SK-N-SH (cell line): Measurements from ENCODE around the gene ZNF446. TPM values are rescaled to one million over a fixed set of nuclear protein-coding genes. Genes with fewer than 3 reads are reported as not detected.

Experiments used
- CTCF ChIA-PET: fragments of 300-600, 350-600 bp; formaldehyde crosslinking; extraction: SDS; loops from one replicate; lab custom pipeline; 2021; lab: Yijun Ruan, JAX
- POLR2A ChIA-PET: fragments of 350-600 bp; sonication (Branson Sonifier 250); formaldehyde crosslinking; extraction: SDS; loops from one replicate; lab custom pipeline; 2020; ENCODE audit warnings: antibody characterized with exemption, inconsistent platforms; lab: Yijun Ruan, JAX
- DNase-seq: peaks from one replicate; pipeline ENCODE4 v3.0.0; 2012
- H2AFZ ChIP-seq: fragments of 200-600 bp; sonication (generic); 2 replicates; pipeline ENCODE4 v1.8.1; 2016; ENCODE audit warnings: antibody characterized with exemption, mild to moderate bottlenecking, low read depth
- H3F3A ChIP-seq: fragments of 200-600 bp; sonication (generic); replicated peaks from 2 replicates; pipeline ENCODE3; 2016; ENCODE audit warnings: antibody characterized with exemption, mild to moderate bottlenecking; ENCODE audit not compliant: insufficient read depth
- H3K27ac ChIP-seq, 2 experiments: fragments of 200-500 bp in 1 of 2; fragments of 200-600 bp in 1 of 2; sonication (Bioruptor generic) in 1 of 2; sonication (generic), shearing (Covaris generic) in 1 of 2; 2 replicates each; pipeline versions ENCODE4 v1.5.1 to v1.6.1; 2014 to 2016; ENCODE audit warnings: low read depth in 2 of 2, inconsistent platforms in 1 of 2, low read length in 1 of 2, mild to moderate bottlenecking in 1 of 2, mixed read lengths in 1 of 2
- H3K27me3 ChIP-seq: fragments of 200-600 bp; sonication (generic), shearing (Covaris generic); 2 replicates; pipeline ENCODE4 v1.6.1; 2016; ENCODE audit warnings: mixed run types; ENCODE audit not compliant: insufficient read depth
- H3K36me3 ChIP-seq, 2 experiments: fragments of 200-500 bp in 1 of 2; fragments of 200-600 bp in 1 of 2; sonication (Bioruptor generic) in 1 of 2; sonication (generic) in 1 of 2; replicated peaks in 1 of 2; 2 replicates each; pipeline versions ENCODE3 to v1.5.1; 2014 to 2016; ENCODE audit warnings: low read length in 1 of 2, mild to moderate bottlenecking in 1 of 2; ENCODE audit not compliant: insufficient read depth in 2 of 2, control insufficient read depth in 1 of 2
- H3K4me1 ChIP-seq, 2 experiments: fragments of 200-500 bp in 1 of 2; fragments of 200-600 bp in 1 of 2; sonication (Bioruptor generic) in 1 of 2; sonication (generic), shearing (Covaris generic) in 1 of 2; 2 replicates each; pipeline versions ENCODE4 v1.5.1 to v1.6.1; 2014 to 2016; ENCODE audit warnings: low read depth in 1 of 2, low read length in 1 of 2, mixed run types in 1 of 2; ENCODE audit not compliant: insufficient read depth in 2 of 2, control insufficient read depth in 1 of 2
- H3K4me2 ChIP-seq: fragments of 200-600 bp; sonication (generic), shearing (Covaris generic); 2 replicates; pipeline ENCODE4 v1.6.1; 2017; ENCODE audit warnings: mixed run types
- H3K4me3 ChIP-seq, 2 experiments: fragments of 200-500 bp in 1 of 2; fragments of 200-600 bp in 1 of 2; sonication (Bioruptor generic) in 1 of 2; sonication (generic), shearing (Covaris generic) in 1 of 2; 2 replicates each; pipeline versions ENCODE4 v1.5.1 to v1.8.1; 2014 to 2016; ENCODE audit warnings: low read depth in 2 of 2, inconsistent platforms in 1 of 2, low read length in 1 of 2, mild to moderate bottlenecking in 1 of 2, mixed read lengths in 1 of 2, moderate library complexity in 1 of 2
- H3K79me2 ChIP-seq: fragments of 200-600 bp; sonication (generic); 2 replicates; pipeline ENCODE4 v1.8.1; 2017; ENCODE audit warnings: mild to moderate bottlenecking; ENCODE audit not compliant: insufficient read depth
- H3K9ac ChIP-seq: fragments of 200-600 bp; sonication (generic); 2 replicates; pipeline ENCODE4 v1.6.1; 2017; ENCODE audit warnings: mixed run types
- H3K9me2 ChIP-seq: fragments of 200-600 bp; sonication (generic); 2 replicates; pipeline ENCODE4 v1.6.1; 2017; ENCODE audit warnings: mixed run types
- H3K9me3 ChIP-seq: fragments of 200-600 bp; sonication (generic); 2 replicates; pipeline ENCODE4 v1.6.1; 2017; ENCODE audit warnings: mixed run types, mild to moderate bottlenecking, moderate library complexity
- H4K20me1 ChIP-seq: fragments of 200-600 bp; sonication (generic); 2 replicates; pipeline ENCODE4 v1.6.1; 2017; ENCODE audit warnings: mild to moderate bottlenecking, mixed run types; ENCODE audit not compliant: insufficient read depth
- CHD2 ChIP-seq: fragments of 150-350 bp; IDR thresholded peaks from 2 replicates; pipeline ENCODE4 v1.6.1; 2018; ENCODE audit warnings: low read length; ENCODE audit not compliant: partially characterized antibody
- ELF1 ChIP-seq: IDR thresholded peaks from 2 replicates; pipeline ENCODE4 v1.4.0; 2012
- FOXJ3 ChIP-seq: sonication (generic); formaldehyde crosslinking; IDR thresholded peaks from 2 replicates; pipeline ENCODE4 v1.5.1; 2020; ENCODE audit warnings: mild to moderate bottlenecking, missing genetic modification reagents
- GABPA ChIP-seq: IDR thresholded peaks from 2 replicates; pipeline ENCODE4 v1.4.0; 2012; ENCODE audit warnings: low read depth, mild to moderate bottlenecking
- GATA2 ChIP-seq: sonication (generic); formaldehyde crosslinking; IDR thresholded peaks from 2 replicates; pipeline ENCODE4 v1.5.0; 2020; ENCODE audit warnings: mild to moderate bottlenecking, missing genetic modification reagents
- MXI1 ChIP-seq: IDR thresholded peaks from 2 replicates; pipeline ENCODE4 v1.6.1; 2012; ENCODE audit warnings: mild to moderate bottlenecking, low read depth, low read length, improper control_type of control experiment
- NFIC ChIP-seq: IDR thresholded peaks from 2 replicates; pipeline ENCODE4 v1.4.0; 2012; ENCODE audit warnings: borderline replicate concordance
- NRF1 ChIP-seq: IDR thresholded peaks from 2 replicates; pipeline ENCODE4 v1.6.1; 2012; ENCODE audit warnings: low read depth, mild to moderate bottlenecking, low read length
- POLR2AphosphoS5 ChIP-seq: IDR thresholded peaks from 2 replicates; pipeline ENCODE4 v1.6.1; 2012; ENCODE audit warnings: low read depth, low read length
- RFX5 ChIP-seq: IDR thresholded peaks from 2 replicates; pipeline ENCODE4 v1.6.1; 2012; ENCODE audit warnings: mild to moderate bottlenecking, improper control_type of control experiment, low read length
- RXRA ChIP-seq: IDR thresholded peaks from 2 replicates; pipeline ENCODE4 v1.4.0; 2012; ENCODE audit warnings: low read depth, mild to moderate bottlenecking, borderline replicate concordance
- SIN3A ChIP-seq: IDR thresholded peaks from 2 replicates; pipeline ENCODE4 v1.6.1; 2012; ENCODE audit warnings: low read depth, mild to moderate bottlenecking, low read length, moderate library complexity, borderline replicate concordance
- TAF1 ChIP-seq: IDR thresholded peaks from 2 replicates; pipeline ENCODE4 v1.6.1; 2012; ENCODE audit warnings: low read depth, mild to moderate bottlenecking, low read length, moderate library complexity, borderline replicate concordance
- TEAD4 ChIP-seq: IDR thresholded peaks from 2 replicates; pipeline ENCODE4 v1.4.0; 2012; ENCODE audit warnings: mild to moderate bottlenecking, borderline replicate concordance; ENCODE audit not compliant: insufficient read depth
- YY1 ChIP-seq: IDR thresholded peaks from 2 replicates; pipeline ENCODE4 v1.4.0; 2012; ENCODE audit warnings: low read depth, mild to moderate bottlenecking
- WGBS: methylation state at CpG from one replicate; pipeline ENCODE4 v1.1.6; 2017; ENCODE audit warnings: low lambda C conversion rate; 5-methylcytosine and 5-hydroxymethylcytosine counted together
- polyA plus RNA-seq, 3 experiments: library from polyadenylated mRNA; depleted of rRNA; stranded (reverse); fragments of >200 nt; gene quantifications; 2 replicates each; pipeline ENCODE4 v1.2.3, GENCODE V29; 2012
- TF ChIP-seq, protein P1 (sequence below): IDR thresholded peaks from 2 replicates; pipeline ENCODE4; 2012
- TF ChIP-seq, protein P2 (sequence below): IDR thresholded peaks from 2 replicates; pipeline ENCODE4 v1.4.0; 2012; ENCODE audit warnings: low read depth
- TF ChIP-seq, protein P3 (sequence below): fragments of 150-350 bp; IDR thresholded peaks from 2 replicates; pipeline ENCODE4 v1.6.1; 2016; ENCODE audit warnings: mild to moderate bottlenecking, low read depth, low read length

The ZNF446 gene
- polyA plus RNA-seq, 1 of the 3 experiments (the other 2 are of a cell fraction) = 6.9 TPM

DNA sequence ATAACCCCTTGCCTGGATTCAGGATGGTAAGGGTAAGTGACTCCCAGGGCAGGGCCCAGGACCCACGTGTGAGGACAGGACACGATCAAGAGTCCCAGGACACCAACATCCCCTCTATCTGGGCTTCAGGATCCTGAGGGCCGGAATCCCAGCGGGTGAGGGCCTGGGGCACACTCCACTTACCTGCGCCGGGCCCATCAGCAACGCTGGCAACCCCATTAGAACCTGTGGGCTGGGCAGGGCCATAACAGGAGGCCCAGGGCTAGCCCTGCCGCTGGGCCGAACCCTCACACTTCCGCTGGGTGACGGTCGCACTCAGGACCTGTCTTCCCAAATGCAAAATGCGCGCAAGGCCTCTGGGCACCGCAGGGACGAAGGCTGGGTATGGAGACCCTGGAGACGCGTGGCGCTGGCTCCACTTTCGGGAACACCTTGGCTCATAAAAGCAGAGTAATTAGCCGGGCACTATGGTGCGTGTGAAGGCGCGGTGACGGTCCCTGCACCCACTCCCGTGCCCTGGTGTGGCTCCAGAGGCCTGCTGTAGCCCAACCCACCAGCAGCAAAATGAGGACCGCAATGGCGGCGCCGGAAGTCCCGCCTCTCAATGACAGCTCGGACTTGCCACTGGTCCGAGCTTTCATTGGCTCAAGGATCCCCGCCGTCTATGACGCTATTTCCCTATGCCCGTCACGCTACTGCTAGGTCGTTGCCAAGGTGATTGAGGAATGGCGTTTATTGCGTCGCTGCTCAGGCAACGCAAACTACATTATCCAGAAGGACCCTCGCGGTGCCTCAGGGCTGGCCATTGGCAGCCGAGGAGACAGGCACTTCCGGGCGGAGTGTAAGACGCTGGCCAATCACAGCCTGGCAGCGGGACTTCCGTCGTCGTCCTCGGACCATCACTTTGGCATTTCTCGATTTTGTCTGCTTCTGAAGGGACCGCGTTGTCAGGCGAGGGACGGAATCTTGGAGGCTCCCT, 36.3 kb upstream of the ZNF446 start, which contains the start of gene ZNF132:
Gene ZNF132 (minus strand): TSS at position 578 of the 979 bp plus-strand sequence. CDS start 332 bp downstream, at position 246.
- Histone ChIP-seq H3K36me3 (peaks cover 20 to 31% of the 10 kb centered on the region in 2 experiments), H4K20me1 (no peaks in the 10 kb centered on the region), H3K79me2 (peaks cover 13% of the 10 kb centered on the region; the same call in 1 of the 2 replicates), H3K27me3 (no peaks in the 10 kb centered on the region), H3K27ac (peak within 1 kb of the TSS; percentile 69 to 79), H3K9me3 (peaks cover 10% of the 10 kb centered on the region; the same call in 1 of the 2 replicates), H2AFZ (peak within 1 kb of the TSS; percentile 91), H3K4me2 (peak within 1 kb of the TSS; percentile 99), H3K9me2 (no peaks in the 10 kb centered on the region), H3K4me1 (peaks cover 0 to 16% of the 10 kb centered on the region in 2 experiments; a peak in 1 of 4 replicates), H3F3A (no peaks in the 10 kb centered on the region), H3K4me3 (peak within 1 kb of the TSS; percentile 83 to 87), H3K9ac (peak within 1 kb of the TSS; percentile 66)
- TF ChIP-seq YY1 (peak; percentile 93), FOXJ3 (0 out of 2 replicates have a peak, but pooled peaks have one; percentile 29), NFIC (no peak), CHD2 (peak; percentile 78), POLR2AphosphoS5 (peak; percentile 62), RFX5 (peak; percentile 66), GATA2 (no peak), GABPA (peak; percentile 88), RXRA (no peak), ELF1 (peak; percentile 88), SIN3A (peak; percentile 53; the same call in 1 of the 2 replicates), TEAD4 (no peak), TAF1 (peak; percentile 50), MXI1 (peak; percentile 54; the same call in 1 of the 2 replicates), NRF1 (peak; percentile 43; the same call in 1 of the 2 replicates)
- TF ChIP-seq, protein P1, sequence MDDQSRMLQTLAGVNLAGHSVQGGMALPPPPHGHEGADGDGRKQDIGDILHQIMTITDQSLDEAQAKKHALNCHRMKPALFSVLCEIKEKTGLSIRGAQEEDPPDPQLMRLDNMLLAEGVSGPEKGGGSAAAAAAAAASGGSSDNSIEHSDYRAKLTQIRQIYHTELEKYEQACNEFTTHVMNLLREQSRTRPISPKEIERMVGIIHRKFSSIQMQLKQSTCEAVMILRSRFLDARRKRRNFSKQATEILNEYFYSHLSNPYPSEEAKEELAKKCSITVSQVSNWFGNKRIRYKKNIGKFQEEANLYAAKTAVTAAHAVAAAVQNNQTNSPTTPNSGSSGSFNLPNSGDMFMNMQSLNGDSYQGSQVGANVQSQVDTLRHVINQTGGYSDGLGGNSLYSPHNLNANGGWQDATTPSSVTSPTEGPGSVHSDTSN = peak; percentile 74
- TF ChIP-seq, protein P2, sequence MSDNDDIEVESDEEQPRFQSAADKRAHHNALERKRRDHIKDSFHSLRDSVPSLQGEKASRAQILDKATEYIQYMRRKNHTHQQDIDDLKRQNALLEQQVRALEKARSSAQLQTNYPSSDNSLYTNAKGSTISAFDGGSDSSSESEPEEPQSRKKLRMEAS = peak; percentile 81
- TF ChIP-seq, protein P3, sequence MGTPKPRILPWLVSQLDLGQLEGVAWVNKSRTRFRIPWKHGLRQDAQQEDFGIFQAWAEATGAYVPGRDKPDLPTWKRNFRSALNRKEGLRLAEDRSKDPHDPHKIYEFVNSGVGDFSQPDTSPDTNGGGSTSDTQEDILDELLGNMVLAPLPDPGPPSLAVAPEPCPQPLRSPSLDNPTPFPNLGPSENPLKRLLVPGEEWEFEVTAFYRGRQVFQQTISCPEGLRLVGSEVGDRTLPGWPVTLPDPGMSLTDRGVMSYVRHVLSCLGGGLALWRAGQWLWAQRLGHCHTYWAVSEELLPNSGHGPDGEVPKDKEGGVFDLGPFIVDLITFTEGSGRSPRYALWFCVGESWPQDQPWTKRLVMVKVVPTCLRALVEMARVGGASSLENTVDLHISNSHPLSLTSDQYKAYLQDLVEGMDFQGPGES = peak; percentile 32; the same call in 1 of the 2 replicates
- ChIA-PET CTCF (no interaction called here), POLR2A (interaction anchor here (0.5 to 1.6 kb wide), 4 partner anchors 11 to 958 kb away, joined by 3 to 8 read pairs (median 4); partner anchors contain the start of genes ZNF324B and ZNF497)
- peak; percentile 96 for DNase-seq
- WGBS = 22% methylated on average over 37 of the region's 59 CpGs
